Hypothalamus (tissue), 51 donors: Measurements from ENCODE around the gene FBLN1.

ENCODE experiments used
- DNase-seq, 51 donors: peaks; one replicate each; lab custom pipeline; 2025; lab: John Stamatoyannopoulos, UW

The FBLN1 gene

DNA sequence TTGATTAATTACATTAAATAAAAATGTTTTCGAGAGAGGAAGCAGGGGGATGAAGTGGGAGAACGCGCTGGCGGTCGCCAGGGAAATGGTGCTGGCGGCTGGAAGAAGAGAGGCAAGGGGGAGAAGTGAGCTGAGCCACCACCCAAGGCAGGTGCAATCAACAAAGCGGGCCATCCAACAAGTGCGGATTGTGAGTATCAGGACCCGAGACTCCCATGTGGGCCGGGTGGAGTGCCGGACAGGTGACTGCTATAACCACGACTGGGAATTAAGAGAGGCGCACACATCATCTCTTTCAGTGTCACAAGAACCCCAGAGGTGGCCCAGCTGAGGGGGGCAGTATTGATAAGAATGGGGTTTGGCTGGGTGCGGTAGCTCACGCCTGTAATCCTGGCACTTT, 127.8 kb downstream of the FBLN1 start:
- DNase-seq: no peak

DNA sequence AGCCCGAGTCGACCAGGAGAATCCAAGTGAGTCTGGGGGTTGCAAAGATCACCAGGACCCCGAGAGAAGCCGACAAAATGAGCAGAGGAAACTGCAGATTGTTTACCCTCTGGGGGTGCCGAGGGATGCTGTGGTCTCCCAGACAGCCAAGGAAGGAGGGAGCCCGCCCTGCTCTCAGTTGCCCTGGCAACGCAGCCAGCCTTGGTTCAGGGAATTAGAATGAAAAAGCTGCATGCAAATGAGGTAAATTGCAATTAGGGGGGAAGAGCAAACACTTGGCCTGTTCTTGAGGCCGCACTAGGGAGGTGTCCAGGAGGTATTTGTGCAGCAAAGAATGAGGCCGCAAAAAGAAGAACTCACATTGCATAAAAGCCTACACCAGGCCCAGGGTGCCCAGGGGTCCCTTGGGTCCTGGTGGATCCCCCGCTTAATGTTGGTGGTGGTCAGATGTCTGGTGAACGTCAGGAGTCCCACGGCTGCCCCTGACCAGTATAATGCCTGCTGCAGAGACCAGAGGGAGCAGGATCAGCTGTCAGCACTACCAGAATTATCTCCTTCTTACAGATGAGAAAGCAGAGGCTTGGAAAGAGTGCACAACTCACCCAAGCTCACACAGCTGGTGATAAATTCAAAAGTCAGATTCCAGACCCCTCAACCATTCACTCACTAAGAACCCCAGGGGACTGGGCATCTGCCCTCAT, 128.6 kb downstream of the FBLN1 start:
- DNase-seq: peak in 27 of 51 donors; percentile 6 to 58 (median 26)

DNA sequence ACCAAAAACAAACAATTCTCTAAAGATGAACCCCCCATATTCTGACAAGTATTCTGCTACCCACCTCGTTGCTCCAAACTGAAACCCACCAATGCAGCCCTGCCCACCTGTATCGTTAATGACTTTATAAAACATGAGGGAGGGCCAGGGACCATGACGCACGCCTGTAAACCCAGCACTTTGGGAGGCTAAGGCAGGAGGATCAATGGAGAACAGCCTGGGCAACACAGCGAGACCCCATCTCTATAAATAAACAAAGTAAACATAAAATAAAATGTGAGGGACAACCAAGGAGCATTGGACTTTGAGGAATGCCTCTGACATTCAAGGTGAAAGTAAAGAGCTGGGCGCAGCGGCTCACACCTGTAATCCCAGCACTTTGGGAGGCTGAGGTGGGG, 129.2 kb downstream of the FBLN1 start:
- DNase-seq: no peak

DNA sequence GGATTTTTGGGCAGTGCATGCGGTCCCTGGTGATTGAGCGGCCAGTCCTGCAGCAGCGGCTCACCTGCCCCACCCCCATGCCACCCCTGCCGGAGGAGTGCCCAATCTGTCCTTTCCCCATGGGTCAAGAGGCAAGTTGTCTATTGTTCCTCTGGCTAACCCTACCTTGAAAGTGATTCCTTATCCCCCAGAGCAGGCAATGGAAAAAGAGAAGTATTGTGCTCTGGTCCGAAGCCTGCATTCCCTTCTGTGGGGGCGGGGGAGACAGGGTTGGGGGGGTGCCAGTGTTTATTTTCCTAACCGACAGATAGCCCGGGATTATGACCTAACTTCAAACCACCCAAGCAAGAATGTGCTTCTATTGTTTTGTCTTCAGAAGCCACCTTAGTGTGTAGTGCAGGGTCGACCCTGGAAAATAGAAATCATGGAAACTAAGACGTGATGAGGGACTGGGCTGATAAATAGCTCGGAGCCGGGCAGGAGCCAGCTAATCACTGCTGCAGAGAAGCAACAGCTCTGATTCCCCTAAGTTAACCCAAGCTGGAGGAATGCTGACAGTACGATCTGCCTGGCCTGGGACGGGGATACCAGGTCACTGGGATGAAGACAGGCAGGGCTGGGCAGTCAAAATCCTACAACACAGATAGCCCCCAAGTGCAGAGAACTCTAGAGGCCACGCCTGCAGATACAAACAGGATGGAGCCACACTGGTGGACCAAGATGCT, 130.3 kb downstream of the FBLN1 start:
- DNase-seq: no peak

- DNase-seq: no peak
These were observed 134.0 kb downstream of the FBLN1 start for GRCh38 chr22:45636683-45637082.

- DNase-seq: no peak
These were observed 135.5 kb downstream of the FBLN1 start for GRCh38 chr22:45638197-45638596.

- DNase-seq: no peak
These were observed 136.4 kb downstream of the FBLN1 start for GRCh38 chr22:45638834-45639746.

- no peak for DNase-seq
These were observed 137.0 kb downstream of the FBLN1 start for GRCh38 chr22:45639747-45640102.

DNA sequence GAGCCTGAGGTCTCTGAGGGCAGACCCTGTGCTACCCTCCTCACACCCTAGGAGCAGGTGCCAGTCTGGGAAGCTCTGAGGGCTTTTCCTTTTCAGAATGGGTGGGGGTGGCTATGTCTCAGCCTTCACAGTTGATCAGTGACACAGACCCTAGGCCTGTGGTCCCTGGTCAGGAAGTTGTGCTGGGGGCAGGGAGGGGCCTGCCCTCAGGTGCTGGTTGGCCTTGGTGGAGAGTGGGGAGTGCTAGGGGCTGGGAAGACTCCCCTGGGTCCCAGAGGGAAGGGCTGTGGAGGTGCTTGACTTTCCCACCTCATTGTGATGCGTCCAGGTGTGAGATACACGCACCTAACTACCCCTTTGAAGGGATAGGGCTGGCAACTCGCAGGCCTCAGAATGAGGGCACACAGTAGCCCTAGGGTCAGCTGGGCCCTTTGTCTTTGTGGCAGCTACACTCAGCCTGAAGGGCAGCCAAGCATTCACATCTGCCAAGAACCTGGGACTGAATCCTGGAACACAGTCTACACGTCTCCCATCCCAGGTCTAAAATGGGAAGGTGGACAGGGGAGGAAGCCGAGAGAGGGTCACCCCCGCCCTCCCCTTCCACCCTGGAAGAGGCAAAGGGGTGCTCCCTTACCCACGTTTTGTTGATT, 137.7 kb downstream of the FBLN1 start:
- no peak for DNase-seq

GRCh38 chr22:45640941-45641621, 138.4 kb downstream of the FBLN1 start:
- DNase-seq: no peak

DNA sequence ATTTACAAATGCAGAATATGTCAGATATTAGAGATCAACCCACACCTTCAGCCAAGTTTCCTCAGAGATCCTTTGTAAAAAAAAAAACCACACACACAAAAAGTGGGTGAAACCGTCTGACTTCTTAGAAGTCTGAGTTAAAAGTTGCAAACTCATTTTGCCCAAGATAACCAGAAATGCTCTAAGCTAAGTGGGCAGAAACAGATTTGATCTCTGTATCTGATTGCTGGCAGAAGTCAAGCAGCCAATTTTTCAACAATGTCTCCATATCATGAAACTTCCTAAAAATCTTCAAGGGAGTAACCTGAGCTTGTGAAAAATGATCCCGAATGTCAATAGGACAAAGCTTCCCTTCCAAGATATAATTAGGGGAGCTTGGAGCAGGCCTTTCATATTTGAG, 140.3 kb downstream of the FBLN1 start:
- no peak for DNase-seq

GRCh38 chr22:45644714-45645113, 142.0 kb downstream of the FBLN1 start:
- no peak for DNase-seq

- no peak for DNase-seq
These were observed 142.5 kb downstream of the FBLN1 start for GRCh38 chr22:45645150-45645525.

- peak in 44 of 51 donors; percentile 4 to 81 (median 33) for DNase-seq
These were observed 143.1 kb downstream of the FBLN1 start for GRCh38 chr22:45645526-45646414.

DNA sequence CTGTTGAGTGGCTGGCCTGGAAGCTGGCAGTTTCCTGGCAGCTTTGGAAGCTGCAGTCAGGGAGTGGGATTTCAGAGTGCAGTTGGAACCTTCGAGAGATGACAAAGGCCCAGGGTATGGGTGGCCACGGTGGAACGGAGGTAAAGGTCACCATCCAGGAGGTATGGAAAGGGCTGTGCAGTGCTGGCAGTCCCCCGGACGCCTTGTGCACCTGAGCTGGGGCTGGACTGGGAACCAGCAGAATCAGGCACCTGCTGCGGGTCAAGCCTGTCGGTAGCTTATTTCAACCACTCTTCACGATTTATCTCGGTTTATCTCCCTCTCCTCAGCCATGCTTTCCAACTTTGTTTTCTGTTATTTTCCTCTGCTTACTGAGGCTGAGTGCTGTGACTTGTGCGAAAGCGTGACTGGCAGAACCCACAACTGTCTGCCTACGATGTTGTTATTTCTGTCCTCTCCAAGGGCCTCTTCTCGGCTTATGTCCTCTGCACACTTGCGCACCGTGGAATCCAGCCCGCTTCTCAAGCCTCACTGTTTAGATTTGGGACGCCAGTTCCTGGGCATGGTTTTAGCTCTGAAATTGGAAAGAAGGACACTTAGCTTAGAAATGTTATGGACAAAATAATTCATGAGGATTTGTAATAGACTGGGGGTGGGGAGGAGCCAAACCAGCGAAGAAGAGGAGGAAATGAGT, 145.0 kb downstream of the FBLN1 start:
- no peak for DNase-seq

DNA sequence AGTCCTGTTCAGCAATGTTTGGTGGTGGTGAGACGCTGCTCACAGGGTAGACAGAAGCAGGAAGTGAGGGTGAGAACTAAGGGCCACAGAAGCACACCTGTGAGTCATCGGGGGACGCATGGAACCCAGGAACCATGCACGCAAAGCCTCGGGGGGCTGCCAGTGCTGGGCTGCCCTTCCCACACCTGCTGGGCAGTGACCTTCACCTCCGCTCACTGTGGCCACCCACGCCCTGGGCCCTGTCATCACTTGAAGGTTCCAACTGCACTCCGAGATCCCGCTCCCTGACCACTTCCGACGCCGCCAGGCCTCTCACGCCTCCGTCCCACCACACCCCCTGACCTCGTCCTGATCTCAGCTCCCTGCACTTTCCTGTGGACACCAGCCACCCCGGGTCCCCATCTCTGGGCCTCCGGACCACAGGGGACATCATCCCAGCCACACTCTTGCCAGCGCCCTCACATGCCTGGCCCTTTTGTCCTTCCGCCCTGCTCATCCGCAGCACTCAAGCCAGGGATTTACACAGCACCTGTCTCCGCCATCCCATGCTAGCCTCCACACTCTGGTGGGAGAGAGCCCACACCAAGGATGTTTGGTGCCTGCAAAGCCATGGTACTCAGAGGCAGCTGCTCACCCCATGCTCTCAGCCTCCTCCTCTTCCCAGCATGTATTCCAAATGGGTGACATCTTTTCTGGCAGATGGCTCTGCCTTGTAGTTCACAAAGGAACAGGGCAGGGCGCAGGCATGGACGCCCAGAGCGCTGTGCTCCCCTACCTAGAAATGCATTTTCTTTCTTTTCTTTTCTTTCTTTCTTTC, 145.8 kb downstream of the FBLN1 start:
- DNase-seq: no peak

GRCh38 chr22:45649809-45650208, 147.1 kb downstream of the FBLN1 start:
- DNase-seq: no peak

DNA sequence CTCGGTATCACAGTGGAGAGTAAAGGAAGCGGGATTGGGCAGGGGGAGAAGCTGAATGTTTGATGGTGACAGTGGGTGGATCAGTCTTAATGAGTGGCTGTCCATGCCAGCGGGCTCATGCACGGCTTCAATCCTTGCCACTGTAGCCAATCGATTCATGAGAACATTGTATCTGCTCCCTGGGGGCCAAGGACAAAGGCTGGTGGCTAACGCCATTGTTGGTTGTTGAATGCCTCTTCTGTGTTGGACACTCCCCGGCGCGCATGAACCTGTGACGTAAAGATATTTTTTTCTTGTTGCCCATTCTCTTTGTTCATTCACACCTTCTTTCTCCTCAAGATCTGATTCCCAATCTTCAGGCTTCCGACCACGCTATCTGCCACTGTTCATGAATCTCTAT, 148.0 kb downstream of the FBLN1 start:
- DNase-seq: no peak
